RWPE2 (cell line): ENCODE measurements around the gene EHD4.

ENCODE experiments used
- ATAC-seq: fragments of 200-7000 bp; cut with Tn5 transposase; 3 replicates; pipeline ENCODE4 v1.9.1; 2021; ENCODE audit warnings: low read depth
- DNase-seq: peaks from one replicate; pipeline ENCODE4 v3.0.0-alpha.2; 2020; ENCODE audit warnings: low spot score
- H3K27ac ChIP-seq: fragments of 450-650 bp; 2 replicates; pipeline ENCODE4 v1.5.1; 2017; ENCODE audit warnings: mild to moderate bottlenecking; ENCODE audit not compliant: poor library complexity, severe bottlenecking
- H3K27me3 ChIP-seq: fragments of 250-450 bp; sonication (Bioruptor Pico); 2 replicates; pipeline ENCODE4 v1.5.1; 2021; ENCODE audit warnings: mild to moderate bottlenecking, moderate library complexity; ENCODE audit not compliant: insufficient read depth, poor library complexity, severe bottlenecking
- H3K36me3 ChIP-seq: fragments of 250-450 bp; sonication (Bioruptor Pico); 2 replicates; pipeline ENCODE4 v1.5.1; 2020; ENCODE audit warnings: low read depth, mild to moderate bottlenecking, moderate library complexity
- H3K4me1 ChIP-seq: fragments of 250-450 bp; sonication (Bioruptor Pico); 2 replicates; pipeline ENCODE4 v1.5.1; 2021; ENCODE audit warnings: mild to moderate bottlenecking, moderate library complexity; ENCODE audit not compliant: insufficient read depth, poor library complexity, severe bottlenecking
- H3K4me3 ChIP-seq: fragments of 250-450 bp; sonication (Bioruptor Pico); 2 replicates; pipeline ENCODE4 v1.5.1; 2021; ENCODE audit warnings: mild to moderate bottlenecking, moderate library complexity; ENCODE audit not compliant: severe bottlenecking
- H3K9me3 ChIP-seq: fragments of 250-450 bp; sonication (Bioruptor Pico); 2 replicates; pipeline ENCODE4 v1.5.1; 2021; ENCODE audit warnings: mild to moderate bottlenecking, moderate library complexity; ENCODE audit not compliant: severe bottlenecking
- CTCF ChIP-seq: fragments of 450-650 bp; IDR thresholded peaks from one replicate; pipeline ENCODE4 v1.5.1; 2017; ENCODE audit warnings: mild to moderate bottlenecking, moderate library complexity; ENCODE audit not compliant: poor library complexity, severe bottlenecking

EHD4 gene

GRCh38 chr15:41893422-41894250, 78.7 kb downstream of the EHD4 start, which contains the start of gene SPTBN5:
Gene SPTBN5, minus strand, starts transcription at chr15:41894053. Its CDS starts 556 bp downstream, at chr15:41893497.
- TF ChIP-seq CTCF, result no peak
- no peaks in the 10 kb centered on the region for H3K9me3 ChIP-seq
- no peak for ATAC-seq
- peak; percentile 53 for DNase-seq
- H3K27ac ChIP-seq, result peak within 1 kb of the TSS; percentile 90
- H3K36me3 ChIP-seq, result peaks cover 4% of the 10 kb centered on the region
- H3K4me1 ChIP-seq, result peaks cover 17% of the 10 kb centered on the region
- H3K4me3 ChIP-seq, result no peak within 1 kb of the TSS
- no peaks in the 10 kb centered on the region for H3K27me3 ChIP-seq

GRCh38 chr15:41892621-41893421, 79.5 kb downstream of the EHD4 start:
- peaks cover 17% of the 10 kb centered on the region for H3K4me1 ChIP-seq
- DNase-seq, result peak; percentile 76

GRCh38 chr15:41891946-41892345, 80.4 kb downstream of the EHD4 start:
- Histone ChIP-seq H3K4me3 (no peak overlapping the region), H3K27ac (no peak overlapping the region), H3K9me3 (no peaks in the 10 kb centered on the region), H3K27me3 (no peaks in the 10 kb centered on the region), H3K36me3 (no peaks in the 10 kb centered on the region), H3K4me1 (peaks cover 17% of the 10 kb centered on the region)
- TF ChIP-seq CTCF, result no peak
- DNase-seq (peak; percentile 57), ATAC-seq (no peak)

More at GRCh38 chr15:41892621-41893421, 79.5 kb downstream of the EHD4 start:
- H3K27me3 ChIP-seq, result no peaks in the 10 kb centered on the region
- TF ChIP-seq CTCF, result no peak
- H3K27ac ChIP-seq, result no peak overlapping the region
- H3K4me3 ChIP-seq, result no peak overlapping the region
- no peaks in the 10 kb centered on the region for H3K9me3 ChIP-seq
- H3K36me3 ChIP-seq, result no peaks in the 10 kb centered on the region
- ATAC-seq, result no peak

- H3K9me3 ChIP-seq, result no peaks in the 10 kb centered on the region
- DNase-seq (no peak), ATAC-seq (no peak)
- no peak for TF ChIP-seq CTCF
- H3K27me3 ChIP-seq, result no peaks in the 10 kb centered on the region
- no peaks in the 10 kb centered on the region for H3K36me3 ChIP-seq
- H3K27ac ChIP-seq, result no peak overlapping the region
- no peak overlapping the region for H3K4me3 ChIP-seq
- H3K4me1 ChIP-seq, result peaks cover 17% of the 10 kb centered on the region
Measured at GRCh38 chr15:41891226-41891625, 81.1 kb downstream of the EHD4 start.
